ENCODE data around the gene LMF2.

The LMF2 gene

GRCh38 chr22:50532824-50533796 lies 25.6 kb upstream of the LMF2 start:
- Histone ChIP-seq H3K9me2 (replicated peaks; ENCODE audit: insufficient read depth, low read length) (no peaks in the 10 kb centered on the region), H3K9ac (ENCODE audit: low read length) (no peak overlapping the region), H3K9me3 (ENCODE audit: insufficient read depth, low read length) (no peaks in the 10 kb centered on the region), H3K36me3 (ENCODE audit: low read length) (no peaks in the 10 kb centered on the region), H3K27ac (ENCODE audit: low read depth, low read length) (no peak overlapping the region), H3K4me3 (ENCODE audit: insufficient read depth, low read length, poor library complexity, severe bottlenecking) (no peak overlapping the region), H4K20me1 (ENCODE audit: low read depth, low read length) (no peaks in the 10 kb centered on the region), H3K4me2 (ENCODE audit: low read depth, low read length, poor library complexity, severe bottlenecking) (no peak overlapping the region), H3K27me3 (ENCODE audit: low read length) (no peaks in the 10 kb centered on the region), H3K79me2 (ENCODE audit: insufficient read depth, low read length) (no peaks in the 10 kb centered on the region), H2AFZ (ENCODE audit: low read depth, low read length, severe bottlenecking) (no peak overlapping the region), H3F3A (ENCODE audit: insufficient read depth) (peaks cover 18% of the 10 kb centered on the region)
- TF ChIP-seq EZH2phosphoT487 (conservative IDR thresholded peaks at IDR 0.05; ENCODE audit: low read length) (no peak), CTCF (IDR thresholded peaks at IDR 0.05; ENCODE audit: insufficient read depth, low read length, poor library complexity, severe bottlenecking) (no peak)

- Histone ChIP-seq H2AFZ (ENCODE audit: low read depth, low read length, severe bottlenecking) (no peak overlapping the region), H3K79me2 (ENCODE audit: insufficient read depth, low read length) (no peaks in the 10 kb centered on the region), H3K9ac (ENCODE audit: low read length) (peak overlapping the region; percentile 62), H3K4me2 (ENCODE audit: low read depth, low read length, poor library complexity, severe bottlenecking) (peak overlapping the region; percentile 61), H3K27ac (ENCODE audit: low read depth, low read length) (no peak overlapping the region), H4K20me1 (ENCODE audit: low read depth, low read length) (no peaks in the 10 kb centered on the region), H3K27me3 (ENCODE audit: low read length) (no peaks in the 10 kb centered on the region), H3K4me3 (ENCODE audit: insufficient read depth, low read length, poor library complexity, severe bottlenecking) (peak overlapping the region; percentile 51), H3K9me2 (replicated peaks; ENCODE audit: insufficient read depth, low read length) (no peaks in the 10 kb centered on the region), H3K36me3 (ENCODE audit: low read length) (no peaks in the 10 kb centered on the region), H3F3A (ENCODE audit: insufficient read depth) (peaks cover 25% of the 10 kb centered on the region), H3K9me3 (ENCODE audit: insufficient read depth, low read length) (no peaks in the 10 kb centered on the region)
- TF ChIP-seq EZH2phosphoT487 (conservative IDR thresholded peaks at IDR 0.05; ENCODE audit: low read length) (no peak), CTCF (IDR thresholded peaks at IDR 0.05; ENCODE audit: insufficient read depth, low read length, poor library complexity, severe bottlenecking) (no peak)
These were observed 24.6 kb upstream of the LMF2 start for GRCh38 chr22:50531962-50532674.

GRCh38 chr22:50531546-50531961 lies 24.1 kb upstream of the LMF2 start:
- H3K4me3 ChIP-seq (ENCODE audit: insufficient read depth, low read length, poor library complexity, severe bottlenecking): peak overlapping the region; percentile 51
- no peaks in the 10 kb centered on the region for H3K9me2 ChIP-seq (replicated peaks; ENCODE audit: insufficient read depth, low read length)
- no peaks in the 10 kb centered on the region for H3K27me3 ChIP-seq (ENCODE audit: low read length)
- no peaks in the 10 kb centered on the region for H4K20me1 ChIP-seq (ENCODE audit: low read depth, low read length)
- H3K79me2 ChIP-seq (ENCODE audit: insufficient read depth, low read length): no peaks in the 10 kb centered on the region
- peak overlapping the region; percentile 61 for H3K4me2 ChIP-seq (ENCODE audit: low read depth, low read length, poor library complexity, severe bottlenecking)
- no peaks in the 10 kb centered on the region for H3K36me3 ChIP-seq (ENCODE audit: low read length)
- H3K27ac ChIP-seq (ENCODE audit: low read depth, low read length): no peak overlapping the region; the same call in 1 of the 2 replicates
- peak overlapping the region; percentile 7 for H2AFZ ChIP-seq (ENCODE audit: low read depth, low read length, severe bottlenecking)
- no peak for TF ChIP-seq CTCF (IDR thresholded peaks at IDR 0.05; ENCODE audit: insufficient read depth, low read length, poor library complexity, severe bottlenecking)
- 0 out of 2 replicates have a peak, but pooled peaks have one; percentile 82 for TF ChIP-seq EZH2phosphoT487 (conservative IDR thresholded peaks at IDR 0.05; ENCODE audit: low read length)
- H3K9ac ChIP-seq (ENCODE audit: low read length): peak overlapping the region; percentile 62
- H3F3A ChIP-seq (ENCODE audit: insufficient read depth): peaks cover 25% of the 10 kb centered on the region
- H3K9me3 ChIP-seq (ENCODE audit: insufficient read depth, low read length): no peaks in the 10 kb centered on the region
